Thoracic aorta (tissue), 2 donors: ENCODE measurements around the gene EFNA1. TPM values are rescaled to one million over a fixed set of nuclear protein-coding genes. Genes with fewer than 3 reads are reported as not detected.

Experiments
- ATAC-seq: fragments of 150-250 bp; one replicate; pipeline ENCODE4 v1.8.0; 2017; ENCODE audit warnings: low read depth; ENCODE audit not compliant: insufficient number of reproducible peaks, low FRiP score
- DNase-seq: peaks from one replicate; pipeline ENCODE4 v3.0.0-alpha.2; 2020; ENCODE audit warnings: low spot score
- H3K27ac ChIP-seq, 2 donors: fragments of 200-600 bp; sonication (generic); 1 replicate in 1 of 2; 2 replicates in 1 of 2; pipeline ENCODE4 v1.5.1; 2016; ENCODE audit warnings: mild to moderate bottlenecking in 2 of 2, moderate library complexity in 2 of 2
- H3K27me3 ChIP-seq: fragments of 200-600 bp; sonication (generic); replicated peaks from 2 replicates; pipeline ENCODE4 v1.6.0; 2016; ENCODE audit warnings: mild to moderate bottlenecking; ENCODE audit not compliant: insufficient read depth
- H3K36me3 ChIP-seq: fragments of 200-600 bp; sonication (generic); one replicate; pipeline ENCODE4 v1.5.1; 2016
- H3K4me1 ChIP-seq, 2 donors: fragments of 200-600 bp; sonication (generic); 1 replicate in 1 of 2; 2 replicates in 1 of 2; pipeline versions ENCODE4 v1.5.1 to v1.6.0; 2016; ENCODE audit warnings: low read depth in 2 of 2, mild to moderate bottlenecking in 1 of 2; ENCODE audit not compliant: control insufficient read depth in 1 of 2
- H3K4me3 ChIP-seq: fragments of 200-600 bp; sonication (generic); 2 replicates; pipeline ENCODE4 v1.5.1; 2016; ENCODE audit warnings: mild to moderate bottlenecking
- H3K9me3 ChIP-seq: fragments of 200-600 bp; sonication (generic); 2 replicates; pipeline ENCODE4 v1.5.1; 2016
- total RNA-seq, 2 donors: library from RNA; depleted of rRNA; stranded (reverse); fragments of >200 nt; gene quantifications; one replicate each; pipeline versions ENCODE4 v1.1.0 to v1.2.3, GENCODE V29; 2016
- TF ChIP-seq, protein P1 (sequence below): fragments of 200-600 bp; sonication (generic); IDR thresholded peaks from one replicate; pipeline ENCODE4 v1.5.1; 2019; ENCODE audit warnings: antibody characterized with exemption

The EFNA1 gene
- total RNA-seq, 2 donors from 2014 or later = 4.6 to 15.4 TPM

DNA sequence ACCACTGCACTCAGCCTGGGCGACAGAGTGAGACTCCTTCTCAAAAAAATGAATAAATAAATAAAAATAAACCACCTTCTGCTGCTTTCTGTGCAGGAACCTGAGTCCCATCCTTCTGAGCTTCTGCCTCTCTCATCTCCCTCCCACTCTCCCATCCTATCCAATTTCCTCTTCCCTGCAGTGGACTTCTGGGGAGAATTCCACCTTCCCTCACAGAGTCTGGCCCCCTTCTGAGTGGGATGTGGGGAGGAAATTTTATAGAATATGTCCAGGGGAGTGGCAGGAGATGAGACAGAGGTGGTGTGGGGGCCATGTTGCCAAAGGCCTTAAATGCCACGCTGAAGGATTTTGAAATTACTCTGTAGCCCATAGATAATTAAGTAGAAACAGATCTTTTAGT, 5.4 kb upstream of the EFNA1 start:
- TF ChIP-seq, protein P1, sequence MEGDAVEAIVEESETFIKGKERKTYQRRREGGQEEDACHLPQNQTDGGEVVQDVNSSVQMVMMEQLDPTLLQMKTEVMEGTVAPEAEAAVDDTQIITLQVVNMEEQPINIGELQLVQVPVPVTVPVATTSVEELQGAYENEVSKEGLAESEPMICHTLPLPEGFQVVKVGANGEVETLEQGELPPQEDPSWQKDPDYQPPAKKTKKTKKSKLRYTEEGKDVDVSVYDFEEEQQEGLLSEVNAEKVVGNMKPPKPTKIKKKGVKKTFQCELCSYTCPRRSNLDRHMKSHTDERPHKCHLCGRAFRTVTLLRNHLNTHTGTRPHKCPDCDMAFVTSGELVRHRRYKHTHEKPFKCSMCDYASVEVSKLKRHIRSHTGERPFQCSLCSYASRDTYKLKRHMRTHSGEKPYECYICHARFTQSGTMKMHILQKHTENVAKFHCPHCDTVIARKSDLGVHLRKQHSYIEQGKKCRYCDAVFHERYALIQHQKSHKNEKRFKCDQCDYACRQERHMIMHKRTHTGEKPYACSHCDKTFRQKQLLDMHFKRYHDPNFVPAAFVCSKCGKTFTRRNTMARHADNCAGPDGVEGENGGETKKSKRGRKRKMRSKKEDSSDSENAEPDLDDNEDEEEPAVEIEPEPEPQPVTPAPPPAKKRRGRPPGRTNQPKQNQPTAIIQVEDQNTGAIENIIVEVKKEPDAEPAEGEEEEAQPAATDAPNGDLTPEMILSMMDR = no peak
- H3K36me3 ChIP-seq = no peaks in the 10 kb centered on the region
- no peaks in the 10 kb centered on the region for H3K9me3 ChIP-seq
- H3K4me1 ChIP-seq = peaks cover 0 to 15% of the 10 kb centered on the region in 2 donors
- H3K27me3 ChIP-seq = no peaks in the 10 kb centered on the region
- H3K27ac ChIP-seq = no peak overlapping the region
- no peak for DNase-seq
- no peak overlapping the region for H3K4me3 ChIP-seq
- no peak for ATAC-seq

- Histone ChIP-seq H3K4me1 (peaks cover 9 to 27% of the 10 kb centered on the region in 2 donors), H3K36me3 (no peaks in the 10 kb centered on the region), H3K27me3 (no peaks in the 10 kb centered on the region), H3K4me3 (no peak overlapping the region), H3K9me3 (no peaks in the 10 kb centered on the region), H3K27ac (no peak overlapping the region)
- no peak for ATAC-seq
- DNase-seq = no peak
- TF ChIP-seq, protein P1 = no peak
Observed at GRCh38 chr1:155123801-155124200, 3.9 kb upstream of the EFNA1 start.

DNA sequence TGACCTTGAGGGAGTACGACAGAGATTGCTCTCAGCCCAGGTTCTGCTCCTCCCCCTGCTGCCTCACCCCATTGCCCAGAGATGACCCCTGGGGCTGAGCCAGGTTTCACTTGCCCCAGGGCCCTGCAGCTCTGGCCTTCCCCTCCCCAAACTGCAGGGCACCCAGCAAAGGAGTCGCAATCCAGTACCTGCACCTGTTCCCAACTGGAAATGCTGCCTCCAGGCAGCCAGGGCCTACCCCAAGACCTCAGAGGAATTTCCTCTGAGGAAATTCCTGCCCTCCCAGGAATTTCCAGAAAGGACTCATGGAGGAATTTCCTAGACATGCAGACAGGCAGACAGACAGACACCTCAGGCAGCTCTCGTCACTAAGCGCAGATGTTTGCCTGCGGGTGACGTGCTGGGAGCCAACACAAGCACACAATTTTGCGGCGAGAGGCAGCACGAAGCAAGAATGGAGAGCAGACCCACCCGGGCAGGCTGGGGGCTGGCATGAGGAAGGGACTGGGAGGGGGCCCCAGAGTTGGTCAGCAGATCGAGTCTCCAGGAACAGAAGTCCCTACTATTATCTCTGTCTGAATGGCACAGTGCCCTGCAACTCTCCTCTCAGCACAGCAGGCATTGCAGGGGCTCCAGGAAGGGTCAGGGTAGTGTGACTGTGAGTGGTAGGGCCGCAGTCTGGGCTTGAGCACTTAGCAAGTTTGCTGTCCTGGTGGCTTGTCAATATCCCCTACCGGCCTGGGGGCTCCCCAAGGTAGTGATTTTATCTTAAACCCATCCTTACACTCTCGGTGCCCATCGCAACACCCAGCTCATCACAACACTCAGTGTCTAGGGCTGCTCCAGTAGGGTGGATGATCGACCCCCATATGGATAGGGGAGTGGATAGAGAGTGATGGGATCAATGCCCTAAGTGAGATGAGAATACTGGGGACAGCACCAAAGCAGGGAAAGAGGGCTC, 2.9 kb upstream of the EFNA1 start:
- peaks cover 16 to 36% of the 10 kb centered on the region in 2 donors for H3K4me1 ChIP-seq
- no peaks in the 10 kb centered on the region for H3K36me3 ChIP-seq
- H3K27ac ChIP-seq = no peak overlapping the region
- no peaks in the 10 kb centered on the region for H3K27me3 ChIP-seq
- TF ChIP-seq, protein P1 = no peak
- ATAC-seq (no peak), DNase-seq (no peak)
- H3K9me3 ChIP-seq = no peaks in the 10 kb centered on the region
- no peak overlapping the region for H3K4me3 ChIP-seq

GRCh38 chr1:155125511-155125945, 2.1 kb upstream of the EFNA1 start:
- TF ChIP-seq, protein P1 = no peak
- H3K4me1 ChIP-seq = peaks cover 17 to 43% of the 10 kb centered on the region in 2 donors

GRCh38 chr1:155125946-155126555, 1.6 kb upstream of the EFNA1 start:
- H3K36me3 ChIP-seq = no peaks in the 10 kb centered on the region
- H3K4me1 ChIP-seq = peaks cover 17 to 43% of the 10 kb centered on the region in 2 donors
- no peaks in the 10 kb centered on the region for H3K27me3 ChIP-seq
- TF ChIP-seq, protein P1 = no peak
- H3K9me3 ChIP-seq = no peaks in the 10 kb centered on the region
- H3K4me3 ChIP-seq = peak overlapping the region; percentile 80
- ATAC-seq (no peak), DNase-seq (no peak)
- H3K27ac ChIP-seq = peak overlapping the region in 1 of 2 donors; percentile 28

More at GRCh38 chr1:155125511-155125945, 2.1 kb upstream of the EFNA1 start:
- Histone ChIP-seq H3K27ac (no peak overlapping the region), H3K36me3 (no peaks in the 10 kb centered on the region), H3K27me3 (no peaks in the 10 kb centered on the region), H3K4me3 (no peak overlapping the region), H3K9me3 (no peaks in the 10 kb centered on the region)
- DNase-seq (no peak), ATAC-seq (no peak)
